HG03442 (cell line): ENCODE measurements around the gene PLA2G6.

ENCODE experiments used
- ATAC-seq: cut with Tn5 transposase; IDR thresholded peaks from one replicate; pipeline ENCODE4 v1.9.1; 2021; ENCODE audit warnings: mild to moderate bottlenecking, moderate library complexity; ENCODE audit not compliant: unreplicated experiment

The PLA2G6 gene

DNA sequence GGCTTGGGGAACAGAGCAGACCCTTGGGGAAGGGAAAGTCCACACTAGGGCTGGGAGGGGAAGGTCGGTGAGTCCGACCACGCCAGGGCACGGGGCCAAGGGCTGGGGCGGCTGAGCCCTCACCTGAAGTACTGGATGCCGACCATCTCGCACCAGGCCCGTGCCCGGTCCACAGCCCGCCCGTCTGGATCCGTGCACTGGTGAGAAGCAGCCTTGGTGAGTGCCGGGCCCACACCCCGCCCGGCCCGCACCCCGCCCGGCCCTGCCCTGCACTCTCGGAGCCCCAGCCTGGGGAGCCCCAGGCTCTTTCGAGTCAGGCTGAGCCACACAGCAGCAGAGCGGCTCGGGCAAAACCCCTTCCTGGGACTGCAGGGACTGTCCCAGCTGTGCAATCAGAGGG, 69.2 kb downstream of the PLA2G6 start:
- no peak for ATAC-seq

GRCh38 chr22:38111925-38112355, 69.7 kb downstream of the PLA2G6 start:
- ATAC-seq, result no peak

GRCh38 chr22:38110863-38111852, 70.5 kb downstream of the PLA2G6 start:
- ATAC-seq, result no peak

- ATAC-seq, result no peak
Observed at GRCh38 chr22:38110008-38110862, 71.4 kb downstream of the PLA2G6 start, which contains the start of gene BAIAP2L2. TSS of gene BAIAP2L2 (minus strand) at chr22:38110684. CDS start at chr22:38110525, 159 bp downstream.

DNA sequence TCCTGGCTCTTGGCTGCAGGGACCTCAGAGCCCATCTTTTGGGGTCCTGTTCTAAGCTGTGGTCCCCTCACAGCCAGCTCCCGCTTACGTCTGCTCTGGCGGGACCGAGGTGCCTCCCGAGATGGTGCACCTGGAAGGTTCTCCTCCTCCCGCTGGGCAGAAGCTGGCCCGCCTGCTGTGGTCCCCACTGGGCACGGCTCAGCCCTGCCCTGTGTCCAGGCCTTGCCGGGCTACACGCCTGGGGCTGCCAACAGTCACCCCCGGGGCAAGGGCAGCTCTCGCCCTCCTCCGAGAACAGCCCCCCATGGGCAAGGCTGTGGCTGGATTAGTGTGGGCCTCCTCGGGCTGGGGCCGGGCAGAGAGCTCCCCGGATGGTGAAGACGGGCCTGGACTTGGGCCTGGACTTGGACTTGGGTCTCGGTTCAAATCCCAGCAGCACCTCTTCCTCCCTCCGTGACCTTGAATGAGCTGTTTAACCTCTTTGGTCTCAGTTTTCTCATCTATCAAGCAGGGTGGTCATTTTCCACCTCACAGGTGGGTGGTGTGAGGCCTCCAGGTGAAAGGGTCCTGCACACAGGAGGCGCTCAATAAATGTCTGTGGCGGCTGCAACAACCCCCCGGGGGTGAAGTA, 72.1 kb downstream of the PLA2G6 start:
- ATAC-seq, result no peak

DNA sequence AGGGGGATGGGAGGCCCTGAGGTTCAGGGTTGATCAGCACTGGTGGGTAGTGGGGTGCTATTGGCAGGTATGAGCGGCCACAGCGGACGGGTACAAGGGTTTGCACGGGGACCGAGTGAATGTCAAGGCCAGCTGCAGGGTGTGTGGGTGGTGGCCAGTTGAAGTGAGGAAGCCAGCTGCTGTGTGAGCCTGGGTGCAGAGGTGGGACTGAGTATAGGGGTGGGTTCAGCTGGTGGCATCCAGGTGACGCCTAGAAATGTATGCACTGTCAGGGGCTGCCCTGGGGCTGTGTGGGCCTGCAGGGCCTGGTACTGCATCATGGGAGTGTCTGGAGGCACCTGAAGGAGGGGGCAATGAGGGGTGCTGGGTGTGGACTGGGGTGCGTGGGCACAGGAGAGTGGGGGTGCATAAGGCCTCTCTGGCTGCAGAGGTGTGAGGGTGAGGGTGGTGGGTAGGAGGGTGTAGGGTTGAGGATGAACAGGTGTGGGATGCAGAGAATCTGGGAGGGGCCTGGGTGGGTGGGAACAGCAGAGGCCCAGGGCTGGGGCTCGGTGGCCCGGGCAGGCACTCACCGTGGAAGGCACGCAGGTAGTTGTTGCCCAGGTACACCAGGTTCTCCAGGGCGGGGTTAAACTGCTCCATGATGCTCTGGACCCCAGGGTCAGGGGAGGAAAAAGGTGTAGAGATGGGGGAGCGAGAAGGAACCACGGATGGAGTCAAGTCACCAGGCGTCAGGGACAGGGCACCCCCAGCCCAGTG, 72.9 kb downstream of the PLA2G6 start:
- no peak for ATAC-seq

- ATAC-seq, result no peak
Observed at GRCh38 chr22:38107692-38108515, 73.7 kb downstream of the PLA2G6 start.

GRCh38 chr22:38106814-38107578, 74.6 kb downstream of the PLA2G6 start:
- no peak for ATAC-seq

DNA sequence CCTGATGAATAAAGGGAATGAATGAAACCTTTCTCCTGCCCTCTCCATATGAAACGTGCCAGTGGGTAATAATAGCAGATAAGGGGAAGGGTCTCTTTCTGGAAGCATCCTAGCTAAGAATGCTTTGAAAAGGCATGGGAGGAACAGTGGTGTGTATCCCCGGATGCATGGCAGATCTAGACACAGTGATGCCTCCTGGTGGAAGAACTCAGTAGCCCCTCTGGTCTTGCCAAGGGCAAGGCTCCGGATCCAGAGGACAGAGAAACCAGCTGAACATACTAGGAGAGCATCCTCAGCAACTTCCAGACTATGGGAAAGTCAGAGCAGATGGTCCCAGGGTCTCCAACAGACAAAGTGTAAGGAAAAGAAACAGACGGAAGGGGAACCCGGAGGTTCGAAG, 77.5 kb downstream of the PLA2G6 start:
- ATAC-seq, result no peak

DNA sequence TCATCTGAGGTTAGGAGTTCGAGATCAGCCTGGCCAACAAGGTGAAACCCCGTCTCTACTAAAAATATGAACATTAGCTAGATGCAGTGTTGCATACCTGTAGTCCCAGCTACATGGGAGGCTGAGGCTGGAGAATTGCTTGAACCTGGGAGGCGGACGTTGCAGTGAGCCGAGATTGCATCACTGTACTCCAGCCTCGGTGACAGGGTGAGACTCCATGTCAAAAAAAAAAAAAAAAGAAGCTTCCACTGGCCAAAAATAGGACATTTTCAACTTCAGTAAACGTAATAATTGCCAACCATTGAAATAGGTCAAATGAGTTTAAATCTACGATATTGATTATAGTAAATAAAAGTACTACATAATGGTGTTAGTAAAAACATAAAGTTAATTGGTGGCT, 78.0 kb downstream of the PLA2G6 start:
- ATAC-seq, result no peak

- ATAC-seq, result no peak
Observed at GRCh38 chr22:38098410-38099249, 83.0 kb downstream of the PLA2G6 start.

DNA sequence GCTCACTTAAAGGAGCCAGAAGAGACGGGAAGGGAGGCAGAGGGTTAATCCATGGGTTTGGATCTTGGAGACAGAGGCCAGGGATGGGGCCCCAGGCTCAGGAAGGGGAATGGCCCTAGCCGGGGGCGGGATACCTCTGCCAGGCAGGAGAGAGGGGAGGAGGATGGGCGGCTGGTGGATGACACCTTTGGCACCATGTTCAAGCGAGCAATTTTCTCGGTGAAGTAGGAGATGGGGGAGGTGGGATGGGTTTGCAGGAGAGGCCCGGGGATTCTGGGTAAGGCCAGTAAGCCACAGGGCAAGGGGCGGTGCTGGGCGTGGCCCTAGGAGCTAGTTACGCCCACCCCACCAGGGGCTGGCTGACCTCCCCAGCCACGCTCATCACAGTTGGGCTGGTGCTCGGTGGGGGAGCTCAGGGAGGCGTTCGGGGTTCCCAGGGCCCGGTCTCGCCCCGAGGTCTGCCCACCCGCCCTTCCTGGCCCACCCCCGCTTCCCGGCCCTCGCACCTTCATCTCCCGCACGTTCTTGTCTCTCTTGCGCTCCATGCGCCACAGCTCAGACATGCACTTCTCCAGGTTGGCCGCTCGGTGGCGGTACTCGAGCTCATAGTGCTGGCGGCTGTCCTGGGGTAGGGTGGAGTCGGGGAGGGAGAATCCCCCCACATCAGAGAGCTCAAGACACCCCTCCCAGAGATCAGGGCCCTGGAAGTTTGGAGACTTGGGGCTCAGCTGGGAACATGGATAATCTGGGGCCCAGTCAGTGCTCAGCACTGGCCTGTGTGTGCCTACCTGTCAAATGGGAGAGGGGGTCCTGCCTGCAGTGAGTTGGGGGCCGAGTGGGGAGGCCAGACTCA, 83.8 kb downstream of the PLA2G6 start:
- ATAC-seq, result no peak

- no peak for ATAC-seq
Observed at GRCh38 chr22:38097058-38097457, 84.6 kb downstream of the PLA2G6 start.

GRCh38 chr22:38089474-38089851, 92.2 kb downstream of the PLA2G6 start:
- ATAC-seq, result no peak

GRCh38 chr22:38088629-38089473, 92.8 kb downstream of the PLA2G6 start:
- no peak for ATAC-seq

DNA sequence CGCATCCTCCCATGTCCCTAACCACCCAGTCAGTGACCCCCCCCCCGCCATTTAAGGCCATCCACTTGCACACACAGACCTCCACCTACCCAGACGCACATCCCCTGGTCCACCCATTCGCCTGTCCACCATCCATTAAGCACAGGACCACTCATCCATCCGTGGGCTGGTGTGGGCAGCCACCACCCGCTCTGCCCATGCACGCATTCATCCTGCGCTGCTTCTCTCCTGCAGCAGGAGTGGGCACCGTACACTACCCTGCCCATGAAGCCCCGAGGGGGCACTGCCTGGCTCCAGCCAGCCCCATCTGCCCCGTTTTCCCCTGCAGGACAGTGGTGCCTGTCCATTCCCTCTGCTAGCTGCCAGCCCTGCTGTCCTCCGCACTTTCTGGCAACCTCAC, 93.8 kb downstream of the PLA2G6 start:
- ATAC-seq, result no peak
